ENCODE data around the gene PRKCE. TPM values are rescaled to one million over a fixed set of nuclear protein-coding genes. Genes with fewer than 3 reads are reported as not detected.

PRKCE gene
- total RNA-seq, 1 experiment from 2014 or later: 14.0 TPM

DNA sequence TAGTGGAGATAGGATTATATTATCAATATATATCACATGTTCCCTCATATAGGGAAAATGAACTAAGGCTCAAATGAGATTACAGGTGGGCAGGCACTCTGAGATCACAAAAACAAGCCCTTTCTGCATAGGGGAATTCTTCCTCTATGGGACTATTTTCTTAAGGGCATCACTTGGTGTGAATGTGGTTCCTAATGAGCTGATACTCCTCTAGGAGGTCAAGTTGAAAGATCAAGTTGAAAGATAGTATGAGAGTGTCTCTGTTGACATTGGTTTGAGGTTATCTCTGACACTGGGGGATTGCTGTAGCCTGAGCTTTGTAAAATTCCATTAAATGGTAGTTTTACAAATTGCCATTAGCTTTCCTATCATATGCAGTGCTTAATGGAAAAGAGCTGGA lies 270.4 kb downstream of the PRKCE start:
- TF ChIP-seq POLR2AphosphoS5 (IDR thresholded peaks at IDR 0.05; ENCODE audit: low read depth, low read length) (no peak), TCF7L2 (IDR thresholded peaks at IDR 0.05; ENCODE audit: low read depth, low read length) (no peak), SIN3A (IDR thresholded peaks at IDR 0.05; ENCODE audit: borderline replicate concordance, insufficient read depth, low read depth, low read length) (no peak)
- TF ChIP-seq, protein P1, sequence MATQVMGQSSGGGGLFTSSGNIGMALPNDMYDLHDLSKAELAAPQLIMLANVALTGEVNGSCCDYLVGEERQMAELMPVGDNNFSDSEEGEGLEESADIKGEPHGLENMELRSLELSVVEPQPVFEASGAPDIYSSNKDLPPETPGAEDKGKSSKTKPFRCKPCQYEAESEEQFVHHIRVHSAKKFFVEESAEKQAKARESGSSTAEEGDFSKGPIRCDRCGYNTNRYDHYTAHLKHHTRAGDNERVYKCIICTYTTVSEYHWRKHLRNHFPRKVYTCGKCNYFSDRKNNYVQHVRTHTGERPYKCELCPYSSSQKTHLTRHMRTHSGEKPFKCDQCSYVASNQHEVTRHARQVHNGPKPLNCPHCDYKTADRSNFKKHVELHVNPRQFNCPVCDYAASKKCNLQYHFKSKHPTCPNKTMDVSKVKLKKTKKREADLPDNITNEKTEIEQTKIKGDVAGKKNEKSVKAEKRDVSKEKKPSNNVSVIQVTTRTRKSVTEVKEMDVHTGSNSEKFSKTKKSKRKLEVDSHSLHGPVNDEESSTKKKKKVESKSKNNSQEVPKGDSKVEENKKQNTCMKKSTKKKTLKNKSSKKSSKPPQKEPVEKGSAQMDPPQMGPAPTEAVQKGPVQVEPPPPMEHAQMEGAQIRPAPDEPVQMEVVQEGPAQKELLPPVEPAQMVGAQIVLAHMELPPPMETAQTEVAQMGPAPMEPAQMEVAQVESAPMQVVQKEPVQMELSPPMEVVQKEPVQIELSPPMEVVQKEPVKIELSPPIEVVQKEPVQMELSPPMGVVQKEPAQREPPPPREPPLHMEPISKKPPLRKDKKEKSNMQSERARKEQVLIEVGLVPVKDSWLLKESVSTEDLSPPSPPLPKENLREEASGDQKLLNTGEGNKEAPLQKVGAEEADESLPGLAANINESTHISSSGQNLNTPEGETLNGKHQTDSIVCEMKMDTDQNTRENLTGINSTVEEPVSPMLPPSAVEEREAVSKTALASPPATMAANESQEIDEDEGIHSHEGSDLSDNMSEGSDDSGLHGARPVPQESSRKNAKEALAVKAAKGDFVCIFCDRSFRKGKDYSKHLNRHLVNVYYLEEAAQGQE (IDR thresholded peaks at IDR 0.05; ENCODE audit: insufficient read depth in 1 of 2, low read depth in 2 of 2, low read length in 1 of 2): no peak
- TF ChIP-seq, protein P2, sequence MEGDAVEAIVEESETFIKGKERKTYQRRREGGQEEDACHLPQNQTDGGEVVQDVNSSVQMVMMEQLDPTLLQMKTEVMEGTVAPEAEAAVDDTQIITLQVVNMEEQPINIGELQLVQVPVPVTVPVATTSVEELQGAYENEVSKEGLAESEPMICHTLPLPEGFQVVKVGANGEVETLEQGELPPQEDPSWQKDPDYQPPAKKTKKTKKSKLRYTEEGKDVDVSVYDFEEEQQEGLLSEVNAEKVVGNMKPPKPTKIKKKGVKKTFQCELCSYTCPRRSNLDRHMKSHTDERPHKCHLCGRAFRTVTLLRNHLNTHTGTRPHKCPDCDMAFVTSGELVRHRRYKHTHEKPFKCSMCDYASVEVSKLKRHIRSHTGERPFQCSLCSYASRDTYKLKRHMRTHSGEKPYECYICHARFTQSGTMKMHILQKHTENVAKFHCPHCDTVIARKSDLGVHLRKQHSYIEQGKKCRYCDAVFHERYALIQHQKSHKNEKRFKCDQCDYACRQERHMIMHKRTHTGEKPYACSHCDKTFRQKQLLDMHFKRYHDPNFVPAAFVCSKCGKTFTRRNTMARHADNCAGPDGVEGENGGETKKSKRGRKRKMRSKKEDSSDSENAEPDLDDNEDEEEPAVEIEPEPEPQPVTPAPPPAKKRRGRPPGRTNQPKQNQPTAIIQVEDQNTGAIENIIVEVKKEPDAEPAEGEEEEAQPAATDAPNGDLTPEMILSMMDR (IDR thresholded peaks at IDR 0.05): no peak
- Histone ChIP-seq H3K27me3 (ENCODE audit: control insufficient read depth, insufficient read depth, low read length) (no peaks in the 10 kb centered on the region), H3K36me3 (ENCODE audit: control insufficient read depth, insufficient read depth, low read length) (no peaks in the 10 kb centered on the region), H3K4me3 (ENCODE audit: low read depth in 2 of 2, low read length in 2 of 2) (no peak overlapping the region), H3K9me3 (ENCODE audit: control insufficient read depth, insufficient read depth, low read depth, low read length) (no peaks in the 10 kb centered on the region), H3K4me1 (ENCODE audit: control insufficient read depth, insufficient read depth, low read length) (no peaks in the 10 kb centered on the region), H3K27ac (ENCODE audit: low read length) (no peak overlapping the region)
- ATAC-seq (no peak), DNase-seq (ENCODE audit: low read depth, low spot score) (no peak)
- intact Hi-C loops (cut with micrococcal nuclease; ENCODE audit: unreplicated experiment) (no loop called here), in situ Hi-C loops (cut with HindIII; ENCODE audit: low pct_unique_long_range_greater_than_20kb, low sequenced_read_pairs) (no loop called here)
- POLR2A ChIA-PET: no interaction called here
- CTCF ChIA-PET: no interaction called here
- no TSS peak for BruUV-seq (replicated peaks)

DNA sequence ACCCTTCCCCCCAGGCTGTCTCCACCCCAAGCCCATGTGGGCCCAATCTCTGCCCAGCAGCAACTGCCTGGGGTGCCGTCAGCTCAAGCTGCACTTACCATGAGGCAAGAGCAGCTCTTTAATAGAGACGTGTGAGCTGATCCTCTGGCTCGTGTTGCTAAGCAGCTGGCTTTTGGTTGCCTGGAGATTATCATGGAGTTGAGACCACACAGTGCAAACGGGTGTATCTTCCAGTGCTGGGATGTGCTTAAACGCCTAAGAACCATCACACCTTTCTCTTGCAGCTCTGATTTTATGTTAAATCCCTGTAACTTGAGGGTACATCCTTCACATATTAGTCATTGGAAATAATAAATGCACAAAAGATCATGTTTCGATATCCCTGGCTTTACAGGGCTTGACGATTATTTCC lies 271.1 kb downstream of the PRKCE start:
- Histone ChIP-seq H3K27ac (ENCODE audit: low read length) (no peak overlapping the region), H3K4me3 (ENCODE audit: low read depth in 2 of 2, low read length in 2 of 2) (no peak overlapping the region), H3K27me3 (ENCODE audit: control insufficient read depth, insufficient read depth, low read length) (no peaks in the 10 kb centered on the region), H3K36me3 (ENCODE audit: control insufficient read depth, insufficient read depth, low read length) (no peaks in the 10 kb centered on the region), H3K9me3 (ENCODE audit: control insufficient read depth, insufficient read depth, low read depth, low read length) (no peaks in the 10 kb centered on the region), H3K4me1 (ENCODE audit: control insufficient read depth, insufficient read depth, low read length) (no peaks in the 10 kb centered on the region)
- BruUV-seq (replicated peaks): no TSS peak
- CTCF ChIA-PET: no interaction called here
- ATAC-seq: no peak
- DNase-seq (ENCODE audit: low read depth, low spot score): no peak
- in situ Hi-C loops (cut with HindIII; ENCODE audit: low pct_unique_long_range_greater_than_20kb, low sequenced_read_pairs): no loop called here
- intact Hi-C loops (cut with micrococcal nuclease; ENCODE audit: unreplicated experiment): no loop called here
- POLR2A ChIA-PET: no interaction called here
- TF ChIP-seq, protein P1 (IDR thresholded peaks at IDR 0.05; ENCODE audit: insufficient read depth in 1 of 2, low read depth in 2 of 2, low read length in 1 of 2): no peak
- TF ChIP-seq TCF7L2 (IDR thresholded peaks at IDR 0.05; ENCODE audit: low read depth, low read length): no peak
- no peak for TF ChIP-seq SIN3A (IDR thresholded peaks at IDR 0.05; ENCODE audit: borderline replicate concordance, insufficient read depth, low read depth, low read length)
- TF ChIP-seq POLR2AphosphoS5 (IDR thresholded peaks at IDR 0.05; ENCODE audit: low read depth, low read length): no peak
- TF ChIP-seq, protein P2 (IDR thresholded peaks at IDR 0.05): no peak
